Naive B cell (primary cell): ENCODE data around the gene TCF25. TPM values are rescaled to one million over a fixed set of nuclear protein-coding genes. Genes with fewer than 3 reads are reported as not detected.
"Not testable (repeated sequence)": the region's sequence is repeated elsewhere in the genome, so short reads cannot be mapped to it uniquely, and the experiment has no call there.

Experiments
- ATAC-seq, 2 donors: fragments of 150-1000 bp; cut with Tn5 transposase; 2 replicates each; pipeline ENCODE4 v1.10.0; 2021; ENCODE audit warnings: low read depth in 2 of 2, mild to moderate bottlenecking in 2 of 2, moderate library complexity in 2 of 2
- DNase-seq: peaks from one replicate; pipeline ENCODE4 v3.0.0; 2022
- H3K27ac Mint-ChIP-seq, 6 donors: one replicate each; pipeline ENCODE4 v1.8.0; 2020 to 2022; ENCODE audit warnings: mild to moderate bottlenecking in 6 of 6, mixed read lengths in 6 of 6, moderate library complexity in 5 of 6, inconsistent platforms in 2 of 6
- H3K27me3 Mint-ChIP-seq, 3 donors: one replicate each; pipeline ENCODE4 v1.8.0; 2021 to 2022; ENCODE audit warnings: mixed read lengths in 3 of 3, mild to moderate bottlenecking in 1 of 3
- H3K36me3 Mint-ChIP-seq, 2 donors: one replicate each; pipeline ENCODE4 v1.8.0; 2020 to 2022; ENCODE audit warnings: mixed read lengths in 2 of 2, inconsistent platforms in 1 of 2, mild to moderate bottlenecking in 1 of 2
- H3K4me1 Mint-ChIP-seq, 3 donors: one replicate each; pipeline ENCODE4 v1.8.0; 2020 to 2022; ENCODE audit warnings: mixed read lengths in 3 of 3, inconsistent platforms in 1 of 3, mild to moderate bottlenecking in 1 of 3, moderate library complexity in 1 of 3
- H3K4me3 Mint-ChIP-seq, 8 donors: one replicate each; pipeline ENCODE4 v1.8.0; 2020 to 2022; ENCODE audit warnings: mild to moderate bottlenecking in 8 of 8, mixed read lengths in 8 of 8, moderate library complexity in 8 of 8, inconsistent platforms in 2 of 8
- H3K9me3 Mint-ChIP-seq, 7 donors: one replicate each; pipeline ENCODE4 v1.8.0; 2020 to 2022; ENCODE audit warnings: mixed read lengths in 7 of 7, mild to moderate bottlenecking in 5 of 7, inconsistent platforms in 2 of 7, moderate library complexity in 1 of 7
- polyA plus RNA-seq, 6 donors: library from polyadenylated mRNA; unstranded; fragments of 300-500 nt; fragmentation: Illumina TruSeq; gene quantifications; one replicate each; pipeline ENCODE4 v1.2.3, GENCODE V29; 2021; ENCODE audit warnings: low read depth in 6 of 6

TCF25 gene, protein sequence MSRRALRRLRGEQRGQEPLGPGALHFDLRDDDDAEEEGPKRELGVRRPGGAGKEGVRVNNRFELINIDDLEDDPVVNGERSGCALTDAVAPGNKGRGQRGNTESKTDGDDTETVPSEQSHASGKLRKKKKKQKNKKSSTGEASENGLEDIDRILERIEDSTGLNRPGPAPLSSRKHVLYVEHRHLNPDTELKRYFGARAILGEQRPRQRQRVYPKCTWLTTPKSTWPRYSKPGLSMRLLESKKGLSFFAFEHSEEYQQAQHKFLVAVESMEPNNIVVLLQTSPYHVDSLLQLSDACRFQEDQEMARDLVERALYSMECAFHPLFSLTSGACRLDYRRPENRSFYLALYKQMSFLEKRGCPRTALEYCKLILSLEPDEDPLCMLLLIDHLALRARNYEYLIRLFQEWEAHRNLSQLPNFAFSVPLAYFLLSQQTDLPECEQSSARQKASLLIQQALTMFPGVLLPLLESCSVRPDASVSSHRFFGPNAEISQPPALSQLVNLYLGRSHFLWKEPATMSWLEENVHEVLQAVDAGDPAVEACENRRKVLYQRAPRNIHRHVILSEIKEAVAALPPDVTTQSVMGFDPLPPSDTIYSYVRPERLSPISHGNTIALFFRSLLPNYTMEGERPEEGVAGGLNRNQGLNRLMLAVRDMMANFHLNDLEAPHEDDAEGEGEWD
- 100 to 1,000 TPM in 5 of 6 donors, 10 to 100 TPM in 1; 88.4 to 135 (median 108) TPM for polyA plus RNA-seq

DNA sequence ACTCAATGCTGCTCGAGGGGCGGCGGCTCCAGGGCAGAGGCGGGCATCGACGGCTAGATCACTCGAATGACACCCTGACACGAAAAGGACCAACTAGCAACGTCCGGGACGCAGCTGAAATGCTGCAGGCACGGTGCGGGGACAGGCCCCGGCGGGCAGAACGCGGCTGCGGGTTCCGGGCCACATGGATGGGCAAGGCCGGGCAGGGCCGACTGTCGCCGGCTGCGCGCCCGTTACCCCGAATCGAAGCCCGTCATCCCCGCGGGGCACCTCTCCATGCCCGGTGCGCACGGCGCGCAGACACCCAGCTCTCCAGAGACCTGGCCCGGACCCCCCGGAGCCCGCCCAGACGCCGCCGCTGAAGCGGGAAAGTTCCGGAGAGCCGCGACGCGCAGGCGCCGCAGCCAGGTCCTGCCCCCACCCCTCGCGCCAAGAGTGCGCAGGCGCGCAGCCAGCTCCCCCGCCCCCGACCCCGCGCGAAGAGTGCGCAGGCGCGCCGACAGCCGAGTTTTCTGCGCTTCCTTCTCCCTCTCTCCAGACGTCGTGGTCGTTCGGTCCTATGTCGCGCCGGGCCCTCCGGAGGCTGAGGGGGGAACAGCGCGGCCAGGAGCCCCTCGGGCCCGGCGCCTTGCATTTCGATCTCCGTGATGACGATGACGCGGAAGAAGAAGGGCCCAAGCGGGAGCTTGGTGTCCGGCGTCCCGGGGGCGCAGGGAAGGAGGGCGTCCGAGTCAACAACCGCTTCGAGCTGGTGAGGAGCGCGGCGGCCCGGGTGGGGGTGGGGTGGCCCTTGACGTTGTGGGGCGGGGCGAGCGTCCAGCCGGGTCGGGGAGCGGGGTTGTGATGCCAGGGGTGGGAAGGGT is at the start of gene TCF25:
Gene TCF25, plus strand, starts transcription at position 484 of the 863 bp plus-strand sequence. Its CDS starts 76 bp downstream, at position 560.
- Mint-ChIP-seq H3K27ac (peak within 1 kb of the TSS; percentile 98 to 100 (median 98)), H3K36me3 (peaks cover 0 to 4% of the 10 kb centered on the region in 2 donors), H3K4me3 (peak within 1 kb of the TSS; percentile 84 to 98 (median 92)), H3K4me1 (peaks cover 8 to 24% (median 19%) of the 10 kb centered on the region in 3 donors), H3K9me3 (peaks cover 0 to 3% (median 0%) of the 10 kb centered on the region in 7 donors), H3K27me3 (no peaks in the 10 kb centered on the region)
- ATAC-seq (peak; percentile 31 to 34), DNase-seq (peak; percentile 84)

DNA sequence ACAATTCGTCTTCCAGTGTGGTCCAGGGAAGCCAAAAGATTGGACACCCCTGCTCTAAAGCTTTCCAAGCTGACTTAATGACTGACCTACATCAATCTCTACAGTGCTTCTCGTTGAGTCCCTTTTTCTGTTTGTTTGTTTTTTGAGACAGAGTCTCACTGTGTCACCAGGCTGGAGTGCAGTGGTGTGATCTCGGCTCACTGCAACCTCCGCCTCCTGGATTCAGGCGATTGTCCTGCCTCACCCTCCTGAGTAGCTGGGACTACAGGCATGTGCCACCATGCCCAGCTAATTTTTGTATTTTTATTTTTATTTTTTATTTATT is 49.6 kb upstream of the TCF25 start:
- not testable (repeated sequence) for H3K4me1 Mint-ChIP-seq, H3K4me3 Mint-ChIP-seq, H3K9me3 Mint-ChIP-seq, ATAC-seq, DNase-seq, H3K36me3 Mint-ChIP-seq, H3K27ac Mint-ChIP-seq, H3K27me3 Mint-ChIP-seq

GRCh38 chr16:89826531-89827382 is 46.6 kb upstream of the TCF25 start:
- peaks cover 0 to 8% (median 0%) of the 10 kb centered on the region in 3 donors for H3K4me1 Mint-ChIP-seq
- DNase-seq (no peak), ATAC-seq (no peak)
- peaks cover 11 to 25% (median 12%) of the 10 kb centered on the region in 3 donors for H3K27me3 Mint-ChIP-seq
- no peaks in the 10 kb centered on the region for H3K9me3 Mint-ChIP-seq
- no peaks in the 10 kb centered on the region for H3K36me3 Mint-ChIP-seq
- H3K27ac Mint-ChIP-seq: no peak overlapping the region
- peak overlapping the region in 4 of 8 donors; percentile 7 to 76 (median 46) for H3K4me3 Mint-ChIP-seq

DNA sequence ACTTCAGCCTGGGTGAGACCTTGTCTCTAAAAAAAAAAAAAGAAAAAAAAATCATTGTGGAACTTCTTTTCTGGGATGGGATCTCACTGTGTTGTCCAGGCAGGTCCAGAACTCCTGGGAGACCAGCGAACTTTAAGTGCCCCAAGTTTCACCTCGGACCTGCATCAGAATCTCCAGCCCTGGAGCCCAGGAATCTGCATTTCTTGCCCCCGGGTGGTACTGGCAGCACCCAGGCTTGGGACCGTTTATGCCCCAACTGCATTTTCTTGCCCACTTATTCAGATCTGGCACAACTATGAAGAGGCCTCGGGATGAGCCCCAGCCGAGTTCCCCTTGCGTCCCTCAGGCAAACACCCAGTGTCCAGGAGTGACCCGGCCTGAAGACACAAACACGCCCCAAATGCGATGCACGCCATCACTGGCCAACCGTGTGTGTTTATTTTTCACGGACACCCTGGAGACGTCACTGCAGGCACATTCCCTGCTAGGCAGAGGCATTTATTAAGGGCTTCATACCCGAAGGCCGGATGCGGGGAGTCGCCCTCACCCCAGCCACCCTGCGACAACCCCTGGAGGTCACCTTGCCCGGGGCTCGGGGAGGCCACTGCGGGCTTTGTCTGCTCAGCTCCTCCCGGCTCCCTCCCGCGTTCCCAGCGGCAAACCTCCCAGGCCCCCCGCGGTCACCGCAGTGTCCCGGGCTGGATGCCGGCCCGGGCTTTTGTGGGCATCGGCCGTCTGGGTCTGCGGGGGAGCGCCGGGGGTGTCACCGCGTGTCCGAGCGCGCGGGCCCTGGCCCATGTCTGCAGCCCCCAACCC is 45.8 kb upstream of the TCF25 start:
- H3K4me1 Mint-ChIP-seq: peaks cover 0 to 8% (median 0%) of the 10 kb centered on the region in 3 donors
- no peaks in the 10 kb centered on the region for H3K9me3 Mint-ChIP-seq
- no peak for DNase-seq
- H3K36me3 Mint-ChIP-seq: no peaks in the 10 kb centered on the region
- peaks cover 12 to 34% (median 19%) of the 10 kb centered on the region in 3 donors for H3K27me3 Mint-ChIP-seq
- H3K27ac Mint-ChIP-seq: no peak overlapping the region
- no peak for ATAC-seq
- H3K4me3 Mint-ChIP-seq: peak overlapping the region in 7 of 8 donors; percentile 25 to 76 (median 56)

- peak; percentile 71 for DNase-seq
- peak within 1 kb of the TSS in 7 of 8 donors; percentile 25 to 78 (median 56) for H3K4me3 Mint-ChIP-seq
- H3K27ac Mint-ChIP-seq: no peak within 1 kb of the TSS
- H3K36me3 Mint-ChIP-seq: no peaks in the 10 kb centered on the region
- no peaks in the 10 kb centered on the region for H3K9me3 Mint-ChIP-seq
- H3K27me3 Mint-ChIP-seq: peaks cover 12 to 34% (median 21%) of the 10 kb centered on the region in 3 donors
- peaks cover 0 to 8% (median 0%) of the 10 kb centered on the region in 3 donors for H3K4me1 Mint-ChIP-seq
- ATAC-seq: peak; percentile 91 to 93
These were observed 45.1 kb upstream of the TCF25 start, which contains the start of gene SPIRE2 for GRCh38 chr16:89828199-89828869. Gene SPIRE2 (plus strand): TSS chr16:89828475. CDS start chr16:89828551, 76 bp downstream.

GRCh38 chr16:89828870-89829629 is 44.3 kb upstream of the TCF25 start:
- DNase-seq: no peak
- Mint-ChIP-seq H3K9me3 (no peaks in the 10 kb centered on the region), H3K4me1 (peaks cover 0 to 8% (median 0%) of the 10 kb centered on the region in 3 donors), H3K27me3 (peaks cover 12 to 34% (median 21%) of the 10 kb centered on the region in 3 donors), H3K4me3 (peak overlapping the region in 4 of 8 donors; percentile 23 to 78 (median 53)), H3K27ac (no peak overlapping the region), H3K36me3 (no peaks in the 10 kb centered on the region)
- no peak for ATAC-seq

DNA sequence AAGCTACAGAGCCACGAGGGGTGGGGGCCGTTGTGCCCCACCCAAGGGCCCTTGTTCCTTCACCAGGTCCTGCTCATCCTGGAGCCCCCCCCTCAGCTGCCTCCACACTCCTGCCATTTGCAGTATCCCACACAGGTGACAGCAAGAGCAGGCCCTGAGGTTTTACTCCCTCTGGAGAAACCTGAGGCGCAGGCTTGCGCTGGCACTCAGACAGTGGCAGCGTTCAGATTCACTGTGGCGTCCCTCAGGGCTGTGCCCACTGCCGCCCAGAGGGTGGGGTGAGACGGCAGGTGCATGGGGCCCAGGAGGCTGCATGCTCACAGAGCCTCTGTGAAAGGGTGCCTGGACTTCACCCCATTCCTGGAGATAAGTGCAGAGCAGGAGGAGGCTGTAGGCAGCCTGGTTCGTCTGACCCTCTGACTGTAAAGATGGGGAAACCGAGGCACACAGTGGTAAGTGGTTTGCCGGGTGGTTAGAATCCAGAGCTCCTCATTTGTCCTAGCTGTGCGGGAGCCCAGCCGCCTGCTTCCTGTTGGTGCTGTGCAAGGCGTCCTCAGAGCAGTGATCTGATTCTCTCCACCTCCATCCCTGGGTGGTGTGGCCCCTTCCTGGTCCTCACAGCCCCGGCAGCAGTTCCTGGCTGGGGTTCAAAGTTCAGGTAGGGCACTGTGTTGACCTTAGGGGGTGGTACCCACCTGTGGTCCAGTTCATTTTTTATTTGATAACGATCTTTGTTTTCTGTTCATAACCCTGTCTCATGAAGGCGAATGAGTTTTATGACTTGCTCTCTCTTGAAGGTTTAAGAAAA is 43.6 kb upstream of the TCF25 start:
- peak overlapping the region in 2 of 6 donors; percentile 65 to 83 for H3K27ac Mint-ChIP-seq

DNA sequence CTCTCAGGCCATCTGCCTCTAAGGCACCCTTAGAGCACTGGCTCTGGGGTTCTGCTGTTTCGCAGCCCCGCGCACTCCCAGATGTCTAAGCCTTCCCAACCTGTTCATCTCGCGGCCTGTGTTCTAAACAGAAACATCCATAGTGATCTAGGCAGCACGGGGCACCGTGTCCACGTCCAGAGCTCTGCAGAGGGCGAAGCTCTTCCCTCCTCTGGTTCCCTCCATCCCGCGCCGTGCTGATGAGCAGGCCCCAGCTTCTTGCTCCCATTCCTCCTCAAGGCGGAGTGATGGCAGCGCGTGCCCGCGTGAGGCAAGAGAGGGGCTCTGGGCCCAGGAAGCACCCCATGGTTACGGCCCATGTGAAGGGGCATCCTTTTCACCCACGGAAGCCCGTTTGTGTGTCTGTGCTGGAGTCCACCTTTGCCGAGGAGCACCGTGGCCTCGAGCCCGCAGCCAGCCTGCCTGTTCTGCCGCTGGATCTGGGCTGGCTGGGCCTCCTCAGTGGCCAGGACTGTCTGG is 41.5 kb upstream of the TCF25 start:
- no peaks in the 10 kb centered on the region for H3K36me3 Mint-ChIP-seq
- peaks cover 12 to 31% (median 21%) of the 10 kb centered on the region in 3 donors for H3K27me3 Mint-ChIP-seq
- ATAC-seq (no peak), DNase-seq (no peak)
- H3K27ac Mint-ChIP-seq: no peak overlapping the region
- H3K9me3 Mint-ChIP-seq: no peaks in the 10 kb centered on the region
- H3K4me3 Mint-ChIP-seq: peak overlapping the region in 2 of 8 donors; percentile 25 to 35
- H3K4me1 Mint-ChIP-seq: peaks cover 0 to 8% (median 0%) of the 10 kb centered on the region in 3 donors

More for the DNA sequence above, 43.6 kb upstream of the TCF25 start:
- H3K27me3 Mint-ChIP-seq: peaks cover 12 to 34% (median 21%) of the 10 kb centered on the region in 3 donors
- H3K36me3 Mint-ChIP-seq: no peaks in the 10 kb centered on the region
- H3K9me3 Mint-ChIP-seq: no peaks in the 10 kb centered on the region
- peak overlapping the region in 5 of 8 donors; percentile 4 to 39 (median 30) for H3K4me3 Mint-ChIP-seq
- no peak for ATAC-seq
- peaks cover 0 to 8% (median 0%) of the 10 kb centered on the region in 3 donors for H3K4me1 Mint-ChIP-seq
- no peak for DNase-seq

GRCh38 chr16:89833664-89834363 is 39.6 kb upstream of the TCF25 start:
- Mint-ChIP-seq H3K4me1 (peaks cover 3 to 21% (median 14%) of the 10 kb centered on the region in 3 donors), H3K27ac (peak overlapping the region in 1 of 6 donors; percentile 61)
- not testable (repeated sequence) for ATAC-seq

More at GRCh38 chr16:89833664-89834363, 39.6 kb upstream of the TCF25 start:
- H3K4me3 Mint-ChIP-seq, H3K36me3 Mint-ChIP-seq, H3K9me3 Mint-ChIP-seq, DNase-seq: not testable (repeated sequence)
- peaks cover 12 to 30% (median 21%) of the 10 kb centered on the region in 3 donors for H3K27me3 Mint-ChIP-seq
